AG10803 (cell line): ENCODE data around the gene STARD3.
"Not testable (repeated sequence)": the region's sequence is repeated elsewhere in the genome, so short reads cannot be mapped to it uniquely, and the experiment has no call there.

Experiments used
- DNase-seq: peaks from one replicate; pipeline ENCODE4 v3.0.0; 2010; ENCODE audit warnings: low read depth
- H3K4me3 ChIP-seq: 2 replicates; pipeline ENCODE4 v1.5.1; 2011; ENCODE audit warnings: mild to moderate bottlenecking, low read length, control low read depth
- CTCF ChIP-seq: conservative IDR thresholded peaks from 2 replicates; pipeline ENCODE4 v1.5.1; 2011; ENCODE audit warnings: mild to moderate bottlenecking, low read length, control low read depth, inconsistent platforms

STARD3 gene

GRCh38 chr17:39706921-39707337 is 70.0 kb downstream of the STARD3 start:
- no peak for TF ChIP-seq CTCF
- no peak overlapping the region for H3K4me3 ChIP-seq

DNA sequence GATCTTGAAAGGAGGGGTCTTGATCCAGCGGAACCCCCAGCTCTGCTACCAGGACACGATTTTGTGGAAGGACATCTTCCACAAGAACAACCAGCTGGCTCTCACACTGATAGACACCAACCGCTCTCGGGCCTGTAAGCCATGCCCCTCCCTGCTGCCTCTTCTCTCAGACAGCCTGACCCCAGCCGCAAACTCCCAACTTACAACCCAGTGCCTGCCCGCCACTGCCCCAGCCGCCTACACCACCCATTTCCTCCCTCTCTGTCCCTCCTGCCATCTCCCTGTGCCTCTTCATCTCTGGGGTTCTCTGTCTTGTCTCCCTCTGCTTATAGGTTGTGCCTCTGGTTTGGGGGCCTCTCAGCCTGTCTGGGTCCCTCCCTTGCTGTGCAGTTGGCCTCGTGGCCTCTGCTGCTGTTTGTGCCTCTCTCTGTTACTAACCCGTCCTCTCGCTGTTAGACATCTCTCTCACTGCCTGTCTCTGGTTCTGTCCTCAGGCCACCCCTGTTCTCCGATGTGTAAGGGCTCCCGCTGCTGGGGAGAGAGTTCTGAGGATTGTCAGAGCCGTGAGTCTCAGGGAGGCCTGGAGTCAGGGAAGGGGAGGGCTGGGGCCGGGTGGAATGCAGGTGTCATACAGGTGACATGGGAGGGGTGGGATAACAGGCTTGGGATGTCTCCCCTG is 72.5 kb downstream of the STARD3 start:
- no peak for TF ChIP-seq CTCF
- DNase-seq: no peak
- H3K4me3 ChIP-seq: no peak overlapping the region

More at GRCh38 chr17:39706921-39707337, 70.0 kb downstream of the STARD3 start:
- DNase-seq: no peak

DNA sequence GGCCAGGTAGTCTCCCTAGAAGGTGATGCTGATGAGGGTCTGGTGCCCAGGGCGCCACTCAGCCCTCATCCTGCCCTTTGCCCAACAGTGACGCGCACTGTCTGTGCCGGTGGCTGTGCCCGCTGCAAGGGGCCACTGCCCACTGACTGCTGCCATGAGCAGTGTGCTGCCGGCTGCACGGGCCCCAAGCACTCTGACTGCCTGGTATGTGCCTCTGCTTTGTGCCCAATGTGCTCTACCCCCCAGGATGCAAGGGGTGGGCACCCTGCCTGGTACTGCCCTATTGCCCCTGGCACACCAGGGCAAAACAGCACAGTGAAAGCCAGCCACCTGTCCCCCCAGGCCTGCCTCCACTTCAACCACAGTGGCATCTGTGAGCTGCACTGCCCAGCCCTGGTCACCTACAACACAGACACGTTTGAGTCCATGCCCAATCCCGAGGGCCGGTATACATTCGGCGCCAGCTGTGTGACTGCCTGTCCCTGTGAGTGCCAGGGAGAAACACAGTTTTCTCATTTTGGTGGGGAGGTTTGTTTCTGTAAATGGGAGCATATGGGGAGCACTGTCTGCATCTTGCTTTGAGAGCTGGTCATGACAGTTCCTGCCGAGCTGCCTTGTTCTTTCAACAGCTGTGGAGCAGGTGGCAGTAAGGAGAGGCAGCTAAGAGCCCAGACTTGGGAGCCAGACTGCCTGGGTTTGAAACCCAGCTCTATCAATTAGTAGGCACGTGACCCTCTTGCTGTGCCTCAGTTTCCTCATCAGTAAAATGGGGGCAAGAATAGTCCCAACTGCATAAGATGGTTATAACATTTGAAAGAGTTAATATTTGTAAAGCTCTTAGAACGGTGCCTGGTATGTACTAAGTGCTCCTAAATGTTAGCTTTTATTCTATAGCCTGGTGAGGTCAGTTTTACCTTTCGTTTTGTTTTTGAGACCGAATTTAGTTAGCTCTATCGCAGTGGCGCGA is 73.3 kb downstream of the STARD3 start:
- no peak for TF ChIP-seq CTCF
- no peak overlapping the region for H3K4me3 ChIP-seq
- DNase-seq: no peak

DNA sequence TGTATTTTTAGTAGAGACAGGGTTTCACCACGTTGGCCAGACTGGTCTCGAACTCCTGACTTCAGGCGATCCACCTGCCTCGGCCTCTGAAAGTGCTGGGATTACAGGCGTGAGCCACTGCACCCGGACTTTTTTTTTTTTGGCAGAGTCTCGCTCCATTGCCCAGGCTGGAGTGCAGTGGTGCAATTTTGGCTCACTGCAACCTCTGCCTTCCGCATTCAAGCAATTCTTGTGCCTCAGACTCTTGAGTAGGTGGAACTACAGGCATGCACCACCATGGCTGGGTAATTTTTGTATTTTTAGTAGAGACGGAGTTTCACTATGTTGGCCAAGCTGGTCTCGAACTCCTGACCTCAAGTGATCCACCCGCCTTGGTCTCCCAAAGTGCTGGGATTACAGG is 74.1 kb downstream of the STARD3 start:
- not testable (repeated sequence) for DNase-seq, H3K4me3 ChIP-seq

- no peak overlapping the region for H3K4me3 ChIP-seq
- TF ChIP-seq CTCF: no peak
- no peak for DNase-seq
Measured at GRCh38 chr17:39711851-39712250, 74.9 kb downstream of the STARD3 start.
